Measurements from ENCODE around the gene MRPS22. TPM values are rescaled to one million over a fixed set of nuclear protein-coding genes. Genes with fewer than 3 reads are reported as not detected.
A peak's percentile ranks its signal among the peaks of the same experiment; 100 is the strongest.

MRPS22 gene
- total and polyA plus RNA-seq, 2 of the 13 experiments (the other 11 are each of a cell fraction or from before 2014, with no cell fraction given) = 52.7 to 113 TPM

DNA sequence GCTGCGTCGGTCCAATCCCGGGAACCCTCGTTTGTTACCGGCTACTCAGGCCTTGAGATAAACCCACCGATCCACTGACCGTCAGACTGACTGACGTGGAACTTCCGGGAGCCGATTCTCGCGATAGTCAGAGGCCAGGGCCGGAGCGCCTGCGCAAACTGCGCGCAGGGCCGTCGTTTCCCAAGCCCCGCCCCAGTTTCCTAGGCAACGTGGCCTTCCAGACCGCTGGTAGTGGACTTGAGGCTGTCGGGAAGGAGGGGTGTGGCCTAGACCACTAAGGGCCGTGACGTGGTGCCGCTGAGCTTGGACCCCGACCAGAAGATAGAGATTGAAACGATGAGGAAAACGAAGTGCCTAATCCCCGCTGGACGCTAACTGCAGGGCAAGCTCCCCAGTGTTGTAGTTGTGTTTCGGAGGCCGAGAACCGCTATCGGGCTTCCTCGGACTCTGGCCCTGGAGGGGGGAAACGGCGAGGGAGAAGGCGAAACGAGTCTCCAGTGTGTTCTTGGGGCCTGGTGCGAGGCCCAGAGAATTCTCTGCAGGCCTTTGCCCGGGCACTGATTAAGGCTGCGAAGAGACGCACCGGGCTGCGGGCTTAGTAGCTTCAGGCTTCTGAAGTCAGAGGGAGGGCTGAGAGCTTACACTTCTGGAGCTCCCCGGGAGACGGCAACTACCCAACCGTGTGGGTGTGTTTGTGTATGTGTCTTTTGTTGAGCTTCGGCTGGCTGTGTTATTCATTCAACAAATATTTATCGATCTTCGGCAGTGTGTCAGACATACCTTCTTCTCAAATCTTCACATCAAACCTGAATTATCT, 45.9 kb downstream of the MRPS22 start, which contains the start of gene COPB2 (continued):
- TF ChIP-seq ZSCAN25 (CRISPR knock-in tag; IDR thresholded peaks at IDR 0.05) = peak; percentile 64; the same call in 1 of the 2 replicates
- 0 out of 2 replicates have a peak, but pooled peaks have one; percentile 42 for TF ChIP-seq ZNF777 (CRISPR knock-in tag; IDR thresholded peaks at IDR 0.05)
- TF ChIP-seq, protein P1, sequence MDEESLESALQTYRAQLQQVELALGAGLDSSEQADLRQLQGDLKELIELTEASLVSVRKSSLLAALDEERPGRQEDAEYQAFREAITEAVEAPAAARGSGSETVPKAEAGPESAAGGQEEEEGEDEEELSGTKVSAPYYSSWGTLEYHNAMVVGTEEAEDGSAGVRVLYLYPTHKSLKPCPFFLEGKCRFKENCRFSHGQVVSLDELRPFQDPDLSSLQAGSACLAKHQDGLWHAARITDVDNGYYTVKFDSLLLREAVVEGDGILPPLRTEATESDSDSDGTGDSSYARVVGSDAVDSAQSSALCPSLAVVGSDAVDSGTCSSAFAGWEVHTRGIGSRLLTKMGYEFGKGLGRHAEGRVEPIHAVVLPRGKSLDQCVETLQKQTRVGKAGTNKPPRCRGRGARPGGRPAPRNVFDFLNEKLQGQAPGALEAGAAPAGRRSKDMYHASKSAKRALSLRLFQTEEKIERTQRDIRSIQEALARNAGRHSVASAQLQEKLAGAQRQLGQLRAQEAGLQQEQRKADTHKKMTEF (CRISPR knock-in tag; IDR thresholded peaks at IDR 0.05) = 0 out of 2 replicates have a peak, but pooled peaks have one; percentile 70
- TF ChIP-seq ZBTB38 (CRISPR knock-in tag; IDR thresholded peaks at IDR 0.05) = peak; percentile 13; the same call in 1 of the 2 replicates
- TF ChIP-seq ZNF615 (CRISPR knock-in tag; IDR thresholded peaks at IDR 0.05; ENCODE audit: borderline replicate concordance) = no peak
- TF ChIP-seq ZNF253 (CRISPR knock-in tag; IDR thresholded peaks at IDR 0.05; ENCODE audit: borderline replicate concordance) = no peak
- TF ChIP-seq RELA (CRISPR knock-in tag; IDR thresholded peaks at IDR 0.05) = peak; percentile 54; the same call in 1 of the 2 replicates
- no peak for TF ChIP-seq ARNT (IDR thresholded peaks at IDR 0.05)
- TF ChIP-seq CCAR2 (optimal IDR thresholded peaks at IDR 0.05; ENCODE audit: low read depth, low read length) = no peak
- TF ChIP-seq, protein P2, sequence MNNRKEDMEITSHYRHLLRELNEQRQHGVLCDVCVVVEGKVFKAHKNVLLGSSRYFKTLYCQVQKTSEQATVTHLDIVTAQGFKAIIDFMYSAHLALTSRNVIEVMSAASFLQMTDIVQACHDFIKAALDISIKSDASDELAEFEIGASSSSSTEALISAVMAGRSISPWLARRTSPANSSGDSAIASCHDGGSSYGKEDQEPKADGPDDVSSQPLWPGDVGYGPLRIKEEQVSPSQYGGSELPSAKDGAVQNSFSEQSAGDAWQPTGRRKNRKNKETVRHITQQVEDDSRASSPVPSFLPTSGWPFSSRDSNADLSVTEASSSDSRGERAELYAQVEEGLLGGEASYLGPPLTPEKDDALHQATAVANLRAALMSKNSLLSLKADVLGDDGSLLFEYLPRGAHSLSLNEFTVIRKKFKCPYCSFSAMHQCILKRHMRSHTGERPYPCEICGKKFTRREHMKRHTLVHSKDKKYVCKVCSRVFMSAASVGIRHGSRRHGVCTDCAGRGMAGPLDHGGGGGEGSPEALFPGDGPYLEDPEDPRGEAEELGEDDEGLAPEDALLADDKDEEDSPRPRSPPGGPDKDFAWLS (CRISPR knock-in tag; IDR thresholded peaks at IDR 0.05; ENCODE audit: borderline replicate concordance) = no peak
- TF ChIP-seq HOXD1 (CRISPR knock-in tag; IDR thresholded peaks at IDR 0.05) = peak; percentile 59; the same call in 1 of the 2 replicates
- TF ChIP-seq ATRX (CRISPR knock-in tag; IDR thresholded peaks at IDR 0.05; ENCODE audit: borderline replicate concordance) = no peak
- TF ChIP-seq ZNF773 (CRISPR knock-in tag; IDR thresholded peaks at IDR 0.05; ENCODE audit: borderline replicate concordance) = no peak
- TF ChIP-seq SALL2 (CRISPR knock-in tag; IDR thresholded peaks at IDR 0.05) = 0 out of 2 replicates have a peak, but pooled peaks have one; percentile 83
- TF ChIP-seq, protein P3, sequence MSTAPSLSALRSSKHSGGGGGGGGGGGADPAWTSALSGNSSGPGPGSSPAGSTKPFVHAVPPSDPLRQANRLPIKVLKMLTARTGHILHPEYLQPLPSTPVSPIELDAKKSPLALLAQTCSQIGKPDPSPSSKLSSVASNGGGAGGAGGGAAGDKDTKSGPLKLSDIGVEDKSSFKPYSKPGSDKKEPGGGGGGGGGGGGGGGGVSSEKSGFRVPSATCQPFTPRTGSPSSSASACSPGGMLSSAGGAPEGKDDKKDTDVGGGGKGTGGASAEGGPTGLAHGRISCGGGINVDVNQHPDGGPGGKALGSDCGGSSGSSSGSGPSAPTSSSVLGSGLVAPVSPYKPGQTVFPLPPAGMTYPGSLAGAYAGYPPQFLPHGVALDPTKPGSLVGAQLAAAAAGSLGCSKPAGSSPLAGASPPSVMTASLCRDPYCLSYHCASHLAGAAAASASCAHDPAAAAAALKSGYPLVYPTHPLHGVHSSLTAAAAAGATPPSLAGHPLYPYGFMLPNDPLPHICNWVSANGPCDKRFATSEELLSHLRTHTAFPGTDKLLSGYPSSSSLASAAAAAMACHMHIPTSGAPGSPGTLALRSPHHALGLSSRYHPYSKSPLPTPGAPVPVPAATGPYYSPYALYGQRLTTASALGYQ (CRISPR knock-in tag; IDR thresholded peaks at IDR 0.05) = no peak
- peak; percentile 45 for TF ChIP-seq SRSF1 (optimal IDR thresholded peaks at IDR 0.05; ENCODE audit: low read depth, low read length)
- peak; percentile 67 for TF ChIP-seq TBL1XR1 (IDR thresholded peaks at IDR 0.05; ENCODE audit: borderline replicate concordance, low read length, partially characterized antibody)
- TF ChIP-seq SAP130 (CRISPR knock-in tag; IDR thresholded peaks at IDR 0.05; ENCODE audit: low read depth) = peak; percentile 90
- TF ChIP-seq ZZZ3 (CRISPR knock-in tag; IDR thresholded peaks at IDR 0.05; ENCODE audit: borderline replicate concordance) = peak; percentile 77; the same call in 1 of the 2 replicates
- no peak for TF ChIP-seq NONO (IDR thresholded peaks at IDR 0.05)
- peak; percentile 82 for TF ChIP-seq NONO (CRISPR knock-in tag; conservative IDR thresholded peaks at IDR 0.05)
- TF ChIP-seq, protein P4, sequence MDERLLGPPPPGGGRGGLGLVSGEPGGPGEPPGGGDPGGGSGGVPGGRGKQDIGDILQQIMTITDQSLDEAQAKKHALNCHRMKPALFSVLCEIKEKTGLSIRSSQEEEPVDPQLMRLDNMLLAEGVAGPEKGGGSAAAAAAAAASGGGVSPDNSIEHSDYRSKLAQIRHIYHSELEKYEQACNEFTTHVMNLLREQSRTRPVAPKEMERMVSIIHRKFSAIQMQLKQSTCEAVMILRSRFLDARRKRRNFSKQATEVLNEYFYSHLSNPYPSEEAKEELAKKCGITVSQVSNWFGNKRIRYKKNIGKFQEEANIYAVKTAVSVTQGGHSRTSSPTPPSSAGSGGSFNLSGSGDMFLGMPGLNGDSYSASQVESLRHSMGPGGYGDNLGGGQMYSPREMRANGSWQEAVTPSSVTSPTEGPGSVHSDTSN (CRISPR knock-in tag; IDR thresholded peaks at IDR 0.05) = peak; percentile 21; the same call in 1 of the 2 replicates
- TF ChIP-seq ZNF446 (CRISPR knock-in tag; IDR thresholded peaks at IDR 0.05) = no peak
- TF ChIP-seq CHD2 (IDR thresholded peaks at IDR 0.05; ENCODE audit: low read depth, low read length) = peak; percentile 100
- 0 out of 2 replicates have a peak, but pooled peaks have one; percentile 75 for TF ChIP-seq SATB2 (CRISPR knock-in tag; IDR thresholded peaks at IDR 0.05)

Data from HepG2 (cell line).